Thyroid gland (tissue), 4 donors: ENCODE data around the gene LRGUK.

ENCODE experiments used
- CTCF ChIP-seq, 6 experiments: fragments of 200-600 bp in 3 of 6; fragments of 450-650 bp in 3 of 6; sonication (generic) in 3 of 6; IDR thresholded peaks; one replicate each; pipeline ENCODE4 v1.5.1; 2016 to 2019; ENCODE audit warnings: antibody characterized with exemption in 6 of 6, mild to moderate bottlenecking in 2 of 6, inconsistent platforms in 1 of 6, moderate library complexity in 1 of 6
- POLR2A ChIP-seq, 2 donors: fragments of 450-650 bp; IDR thresholded peaks; one replicate each; pipeline ENCODE4 v1.6.1; 2017; ENCODE audit warnings: antibody characterized with exemption in 2 of 2, mild to moderate bottlenecking in 2 of 2, moderate library complexity in 1 of 2

GRCh38 chr7:134085311-134085710 is 41.8 kb upstream of the LRGUK start:
- no peak for TF ChIP-seq CTCF (IDR thresholded peaks at IDR 0.05)
- TF ChIP-seq POLR2A (IDR thresholded peaks at IDR 0.05) = no peak
